HG02943 (cell line): ENCODE data around the gene CACNA1B.
"Not testable (repeated sequence)": the region's sequence is repeated elsewhere in the genome, so short reads cannot be mapped to it uniquely, and the experiment has no call there.

ENCODE experiments used
- ATAC-seq: cut with Tn5 transposase; IDR thresholded peaks from one replicate; pipeline ENCODE4 v1.9.1; 2021; ENCODE audit warnings: mild to moderate bottlenecking, low read depth, moderate library complexity; ENCODE audit not compliant: unreplicated experiment

Gene CACNA1B

GRCh38 chr9:138105561-138106505 is 228.3 kb downstream of the CACNA1B start:
- ATAC-seq = no peak

GRCh38 chr9:138107039-138107438 is 229.5 kb downstream of the CACNA1B start:
- not testable (repeated sequence) for ATAC-seq

- ATAC-seq = no peak
Observed at GRCh38 chr9:138111607-138112006, 234.0 kb downstream of the CACNA1B start.

- no peak for ATAC-seq
Observed at GRCh38 chr9:138112090-138112748, 234.6 kb downstream of the CACNA1B start.

- ATAC-seq = no peak
Observed at GRCh38 chr9:138112791-138113600, 235.4 kb downstream of the CACNA1B start.

- ATAC-seq = not testable (repeated sequence)
Observed at GRCh38 chr9:138113701-138114325, 236.2 kb downstream of the CACNA1B start.

- ATAC-seq = no peak
Observed at GRCh38 chr9:138114501-138115245, 237.1 kb downstream of the CACNA1B start.

GRCh38 chr9:138115506-138115905 is 237.9 kb downstream of the CACNA1B start:
- ATAC-seq = no peak

- no peak for ATAC-seq
Observed at GRCh38 chr9:138116521-138116920, 238.9 kb downstream of the CACNA1B start.

GRCh38 chr9:138117101-138117750 is 239.6 kb downstream of the CACNA1B start:
- no peak for ATAC-seq

- no peak for ATAC-seq
Observed at GRCh38 chr9:138117836-138118235, 240.3 kb downstream of the CACNA1B start.

- no peak for ATAC-seq
Observed at GRCh38 chr9:138118601-138119071, 241.1 kb downstream of the CACNA1B start.

- ATAC-seq = no peak
Observed at GRCh38 chr9:138119202-138120027, 241.8 kb downstream of the CACNA1B start.

- ATAC-seq = no peak
Observed at GRCh38 chr9:138120072-138120471, 242.5 kb downstream of the CACNA1B start.

GRCh38 chr9:138120511-138121437 is 243.2 kb downstream of the CACNA1B start:
- no peak for ATAC-seq

GRCh38 chr9:138121438-138122050 is 244.0 kb downstream of the CACNA1B start:
- no peak for ATAC-seq

GRCh38 chr9:138122201-138122600 is 244.6 kb downstream of the CACNA1B start:
- no peak for ATAC-seq
